GM13976 (cell line): ENCODE results near the gene POLG.

Source experiments
- DNase-seq: peaks from one replicate; pipeline ENCODE4 v3.0.0; 2012; ENCODE audit warnings: low spot score
- in situ Hi-C: fragments of 300-500 bp; cut with MboI; formaldehyde crosslinking; loops from one replicate; pipeline ENCODE4 v1.12.0; 2022; ENCODE audit warnings: low sequenced_read_pairs, mixed read lengths, inconsistent platforms; ENCODE audit not compliant: unreplicated experiment
- TF ChIP-seq, protein P1 (sequence below): IDR thresholded peaks from 2 replicates; pipeline ENCODE4 v1.5.1; 2012; ENCODE audit warnings: borderline replicate concordance, mild to moderate bottlenecking; ENCODE audit not compliant: insufficient read depth; ENCODE audit errors: extremely low read depth, missing control alignments, control extremely low read depth

Gene POLG

DNA sequence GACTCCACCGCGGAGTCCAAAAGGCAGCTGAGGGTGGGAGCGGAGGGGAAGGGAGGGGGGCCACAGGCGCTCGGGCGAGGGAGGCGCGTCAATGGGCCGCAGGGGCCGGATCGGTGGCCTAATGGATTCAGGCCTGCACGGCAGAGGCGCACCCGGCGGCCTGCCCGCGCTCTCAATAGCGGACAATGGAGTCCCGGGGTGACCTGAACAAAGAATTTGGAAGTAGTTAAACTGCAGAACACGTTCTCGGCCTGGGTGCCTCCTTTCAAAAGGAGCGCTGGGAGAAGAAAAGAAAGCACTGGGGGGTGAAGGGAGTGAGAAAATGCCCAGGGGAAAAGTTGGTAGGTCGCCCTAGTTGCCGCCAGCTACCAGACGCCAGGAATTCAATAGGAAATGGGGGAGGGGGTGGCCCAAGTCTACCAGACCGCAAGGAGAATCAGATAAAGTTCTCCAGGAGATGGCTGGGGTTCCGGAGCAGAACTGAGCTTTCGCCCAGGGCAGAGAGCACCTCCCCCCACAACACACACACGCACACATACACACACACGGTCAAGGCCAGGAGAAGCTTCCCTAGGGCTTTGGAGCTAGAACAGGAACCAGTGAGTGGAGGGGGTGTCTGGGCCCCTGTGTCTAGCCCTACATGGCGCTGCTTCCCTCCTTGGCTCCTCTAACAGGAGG is 25.8 kb upstream of the POLG start:
- in situ Hi-C loops, result no loop called here
- no peak for DNase-seq

DNA sequence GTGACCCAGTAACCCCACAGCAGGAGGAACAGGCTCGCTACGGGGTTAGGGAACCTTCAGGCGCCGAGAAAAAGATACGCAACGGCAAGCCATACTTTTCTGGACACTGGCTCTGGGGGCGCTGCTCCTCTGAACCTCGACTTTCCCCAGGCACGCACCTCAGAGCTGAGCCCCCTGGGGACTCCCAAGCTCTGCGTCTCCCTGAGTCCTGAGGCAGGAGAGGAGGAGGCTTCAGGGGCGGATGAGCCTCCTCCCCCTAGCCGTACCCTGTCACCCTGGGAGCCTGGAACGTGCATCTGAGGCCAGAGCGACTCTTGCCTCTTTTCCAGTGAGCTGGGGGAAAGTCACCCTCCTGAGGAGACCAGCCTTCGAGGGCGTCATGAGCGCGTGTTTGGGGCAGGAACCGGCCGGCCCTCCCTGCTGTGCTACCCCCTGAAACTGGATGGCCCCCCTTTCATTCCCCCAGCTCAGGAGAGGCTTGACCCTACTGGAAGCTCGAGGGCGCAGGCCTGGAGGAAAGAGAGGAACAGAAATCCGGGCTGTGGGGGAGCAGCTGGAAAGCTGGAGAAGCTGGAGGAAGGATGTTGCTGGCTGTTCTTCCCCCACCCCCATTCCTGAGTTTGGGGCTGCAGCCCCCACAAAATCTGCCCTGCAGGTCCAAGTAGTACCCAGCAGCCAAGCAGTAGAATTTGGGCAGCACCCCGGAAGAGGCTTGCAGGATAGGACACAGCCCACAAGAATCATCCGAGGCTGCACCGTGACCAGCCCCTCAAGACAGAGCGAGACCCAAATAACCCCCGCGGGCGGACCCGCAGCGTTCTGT is 25.1 kb upstream of the POLG start:
- TF ChIP-seq, protein P1, sequence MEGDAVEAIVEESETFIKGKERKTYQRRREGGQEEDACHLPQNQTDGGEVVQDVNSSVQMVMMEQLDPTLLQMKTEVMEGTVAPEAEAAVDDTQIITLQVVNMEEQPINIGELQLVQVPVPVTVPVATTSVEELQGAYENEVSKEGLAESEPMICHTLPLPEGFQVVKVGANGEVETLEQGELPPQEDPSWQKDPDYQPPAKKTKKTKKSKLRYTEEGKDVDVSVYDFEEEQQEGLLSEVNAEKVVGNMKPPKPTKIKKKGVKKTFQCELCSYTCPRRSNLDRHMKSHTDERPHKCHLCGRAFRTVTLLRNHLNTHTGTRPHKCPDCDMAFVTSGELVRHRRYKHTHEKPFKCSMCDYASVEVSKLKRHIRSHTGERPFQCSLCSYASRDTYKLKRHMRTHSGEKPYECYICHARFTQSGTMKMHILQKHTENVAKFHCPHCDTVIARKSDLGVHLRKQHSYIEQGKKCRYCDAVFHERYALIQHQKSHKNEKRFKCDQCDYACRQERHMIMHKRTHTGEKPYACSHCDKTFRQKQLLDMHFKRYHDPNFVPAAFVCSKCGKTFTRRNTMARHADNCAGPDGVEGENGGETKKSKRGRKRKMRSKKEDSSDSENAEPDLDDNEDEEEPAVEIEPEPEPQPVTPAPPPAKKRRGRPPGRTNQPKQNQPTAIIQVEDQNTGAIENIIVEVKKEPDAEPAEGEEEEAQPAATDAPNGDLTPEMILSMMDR, result no peak
- in situ Hi-C loops, result no loop called here
- DNase-seq, result no peak

More for the DNA sequence above, 25.8 kb upstream of the POLG start:
- TF ChIP-seq, protein P1, result no peak

DNA sequence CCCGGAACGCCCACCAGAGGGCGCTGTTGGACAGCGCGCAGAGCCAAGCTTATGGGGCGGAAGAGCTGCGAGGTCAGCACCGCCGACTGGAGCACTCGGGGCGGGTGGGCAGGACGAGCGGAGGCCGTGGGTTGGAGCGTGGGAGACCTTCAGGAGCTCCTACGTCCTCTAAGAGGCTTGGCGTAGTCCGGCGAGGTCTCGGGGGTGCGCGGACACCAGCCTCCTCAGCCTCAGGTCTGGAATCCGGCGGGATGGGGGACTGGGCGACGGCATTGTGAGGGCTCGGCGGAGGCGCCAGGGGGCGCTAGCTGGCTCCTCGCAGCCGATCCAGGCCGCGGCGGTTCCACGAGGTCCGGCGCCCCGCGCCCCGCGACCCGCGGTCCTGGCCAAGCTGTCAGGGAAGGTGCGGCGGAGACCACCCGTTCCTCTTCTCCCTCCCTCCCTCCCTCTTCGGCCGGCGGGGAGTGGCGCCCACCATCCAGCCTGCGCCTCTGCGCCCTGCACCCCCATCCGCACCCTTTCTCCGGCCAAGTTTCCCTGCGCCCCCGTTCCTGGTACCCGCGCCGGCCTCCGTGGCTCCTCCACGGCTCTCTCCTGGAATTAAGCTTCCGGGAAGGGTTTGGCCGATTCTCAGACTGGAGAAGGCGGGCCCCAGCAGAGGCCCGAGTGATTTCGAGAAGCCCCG is 24.3 kb upstream of the POLG start:
- TF ChIP-seq, protein P1, result peak; percentile 100
- in situ Hi-C loops, result no loop called here
- peak; percentile 94 for DNase-seq

DNA sequence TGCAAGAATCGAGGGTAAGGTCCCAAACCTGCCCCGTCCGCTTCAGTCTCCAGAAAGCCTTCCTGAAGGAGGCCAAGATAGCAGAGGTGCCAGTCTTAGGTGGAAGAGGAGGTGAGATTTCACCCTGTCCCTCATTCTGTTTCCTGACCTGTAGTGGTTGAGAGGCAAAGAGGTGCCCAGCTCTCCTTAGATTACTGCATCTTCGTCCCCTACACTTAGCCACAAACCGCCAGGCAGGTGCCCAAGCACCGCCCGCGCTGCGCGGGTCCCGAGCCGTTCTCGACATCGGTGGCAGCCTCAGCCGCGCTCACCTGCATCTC is 23.8 kb upstream of the POLG start:
- in situ Hi-C loops, result no loop called here
- no peak for DNase-seq
- TF ChIP-seq, protein P1, result peak; percentile 12

DNA sequence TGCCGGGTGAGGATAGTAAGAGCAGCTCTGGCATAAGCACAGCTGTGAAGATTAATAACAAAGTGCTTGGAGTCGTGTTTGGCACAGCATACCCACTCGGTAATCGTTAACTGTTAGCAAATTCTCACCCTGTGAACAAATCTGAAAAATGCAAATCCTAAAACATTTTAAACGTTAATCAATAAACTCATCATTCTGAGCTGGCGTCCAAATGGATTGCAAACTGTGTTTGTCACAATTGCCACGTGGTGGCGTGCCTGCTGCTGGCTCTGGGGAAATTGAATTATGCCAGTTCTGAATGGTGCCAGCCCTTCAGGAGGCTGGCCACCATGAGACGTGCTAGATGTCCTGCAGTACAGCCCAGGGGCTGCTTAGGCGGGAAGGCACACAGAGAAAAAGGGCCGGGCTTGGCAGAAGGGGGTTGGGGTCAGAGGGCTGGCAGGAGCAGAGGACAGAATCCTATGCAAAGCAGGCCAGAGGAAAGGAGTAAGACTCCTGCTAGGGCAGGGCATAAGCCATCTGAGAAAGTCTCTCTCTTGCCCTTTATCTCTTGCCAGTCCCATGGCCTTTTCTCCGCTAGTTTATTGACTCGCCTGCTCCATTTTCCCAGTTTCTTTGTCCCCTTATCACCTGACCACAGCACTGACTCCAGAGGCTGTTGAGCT is 22.1 kb upstream of the POLG start:
- in situ Hi-C loops, result no loop called here
- TF ChIP-seq, protein P1, result peak; percentile 51
- DNase-seq, result no peak

DNA sequence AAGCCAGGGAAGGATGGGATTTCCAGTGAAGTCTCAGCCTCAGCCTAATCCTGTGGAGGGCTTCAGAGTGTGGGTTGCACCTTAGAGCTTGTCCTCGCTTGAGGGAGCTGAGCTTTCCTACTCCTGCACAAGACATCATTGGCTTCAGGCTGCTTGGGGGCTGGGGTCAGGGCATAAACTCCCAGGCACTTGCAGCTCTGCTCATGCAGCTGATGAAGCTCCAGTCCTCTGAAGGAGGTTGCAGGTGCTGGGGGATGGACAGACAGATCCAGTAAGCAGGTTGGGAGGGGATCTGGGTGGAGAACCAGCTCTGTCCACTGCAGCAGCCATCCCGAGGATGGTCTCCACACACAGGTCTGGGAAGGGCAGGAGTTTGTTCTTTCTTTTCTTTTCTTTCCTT is 19.4 kb upstream of the POLG start:
- in situ Hi-C loops, result no loop called here
- TF ChIP-seq, protein P1, result no peak
- no peak for DNase-seq
